K562 (cell line): ENCODE measurements around the gene DOCK1. TPM values are rescaled to one million over a fixed set of nuclear protein-coding genes. Genes with fewer than 3 reads are reported as not detected.

Experiments used
- ATAC-seq: fragments of 200-7000 bp; cut with Tn5 transposase; 3 replicates; pipeline ENCODE4 v1.9.1; 2020; ENCODE audit warnings: moderate library complexity
- BruUV-seq: library from RNA; stranded (reverse); fragments of 400-500 nt; replicated peaks from 2 replicates; lab custom pipeline; 2021; lab: Mats Ljungman, UMichigan
- CTCF ChIA-PET: fragments of 300-600 bp; formaldehyde crosslinking; extraction: SDS; loops from one replicate; lab custom pipeline; 2021; ENCODE audit warnings: low intra/inter-chr PET ratio; lab: Yijun Ruan, JAX
- POLR2A ChIA-PET: fragments of 300-600, 350-650 bp; sonication (Branson Sonifier 250); formaldehyde crosslinking; extraction: SDS; loops from one replicate; lab custom pipeline; 2021; ENCODE audit warnings: antibody characterized with exemption, inconsistent platforms; lab: Yijun Ruan, JAX
- DNase-seq, 4 experiments: peaks; one replicate each; pipeline versions ENCODE4 v3.0.0 to v3.0.0-alpha.2; 2011 to 2018; ENCODE audit warnings: low spot score in 3 of 4, mixed read lengths in 3 of 4; ENCODE audit errors: extremely low read depth in 1 of 4
- FAIRE-seq: peaks from 2 replicates; lab custom pipeline; 2011; peaks lifted over from hg19 to GRCh38; lab: Jason Lieb, UNC
- H2AFZ ChIP-seq: 2 replicates; pipeline ENCODE4 v1.6.0; 2011; ENCODE audit warnings: low read depth, low read length, control low read depth, inconsistent platforms
- H3K27ac ChIP-seq: fragments of 200-600 bp; 3 replicates; pipeline ENCODE4 v1.8.0; 2011; ENCODE audit warnings: low read depth, mild to moderate bottlenecking, control low read depth, inconsistent platforms, low read length, moderate library complexity, mixed read lengths; ENCODE audit errors: extremely low read depth
- H3K27me3 ChIP-seq, 2 experiments: fragments of 300-600 bp in 1 of 2; 2 replicates in 1 of 2; 3 replicates in 1 of 2; pipeline versions ENCODE4 v1.6.0 to v1.8.0; 2011; ENCODE audit warnings: inconsistent platforms in 2 of 2, low read length in 2 of 2, mild to moderate bottlenecking in 1 of 2, mixed read lengths in 1 of 2, moderate library complexity in 1 of 2; ENCODE audit not compliant: control insufficient read depth in 2 of 2, insufficient read depth in 2 of 2
- H3K36me3 ChIP-seq: fragments of 300-600 bp; 3 replicates; pipeline ENCODE4 v1.8.0; 2011; ENCODE audit warnings: mild to moderate bottlenecking, low read length, inconsistent platforms; ENCODE audit not compliant: control insufficient read depth, insufficient read depth
- H3K4me1 ChIP-seq, 2 experiments: fragments of 200-600 bp in 1 of 2; replicated peaks in 1 of 2; 2 replicates in 1 of 2; 3 replicates in 1 of 2; pipeline versions ENCODE4 v1.5.1 to v1.8.0; 2011; ENCODE audit warnings: inconsistent platforms in 2 of 2, low read length in 2 of 2, mild to moderate bottlenecking in 1 of 2, mixed read lengths in 1 of 2, moderate library complexity in 1 of 2; ENCODE audit not compliant: control insufficient read depth in 2 of 2, insufficient read depth in 2 of 2
- H3K4me2 ChIP-seq: 2 replicates; pipeline ENCODE4 v1.6.1; 2011; ENCODE audit warnings: low read length, control low read depth, inconsistent platforms, mixed read lengths; ENCODE audit not compliant: insufficient read depth
- H3K4me3 ChIP-seq: fragments of 200-600 bp; sonication (generic), shearing (Covaris generic); 2 replicates; pipeline ENCODE4 v1.5.1; 2016; ENCODE audit warnings: control low read depth, inconsistent platforms
- H3K79me2 ChIP-seq: fragments of 200-600 bp; 3 replicates; pipeline ENCODE4 v1.8.0; 2011; ENCODE audit warnings: low read length, inconsistent platforms; ENCODE audit not compliant: control insufficient read depth, insufficient read depth
- H3K9ac ChIP-seq, 2 experiments: 2 replicates each; pipeline versions ENCODE4 v1.6.0 to v1.6.1; 2011; ENCODE audit warnings: low read depth in 2 of 2, low read length in 2 of 2, control low read depth in 1 of 2, inconsistent platforms in 1 of 2, mild to moderate bottlenecking in 1 of 2, mixed read lengths in 1 of 2; ENCODE audit not compliant: insufficient read depth in 1 of 2
- H3K9me1 ChIP-seq: one replicate; pipeline ENCODE4 v1.6.0; 2011; ENCODE audit warnings: inconsistent platforms, mild to moderate bottlenecking, low read length, moderate library complexity; ENCODE audit not compliant: control insufficient read depth, insufficient read depth
- H3K9me3 ChIP-seq: replicated peaks from 2 replicates; pipeline ENCODE4 v1.5.1; 2011; ENCODE audit warnings: low read depth, low read length, inconsistent platforms; ENCODE audit not compliant: control insufficient read depth, insufficient read depth
- H4K20me1 ChIP-seq: replicated peaks from 2 replicates; pipeline ENCODE4 v1.6.1; 2011; ENCODE audit warnings: low read length, inconsistent platforms, mixed read lengths; ENCODE audit not compliant: control insufficient read depth, insufficient read depth
- ARHGAP35 ChIP-seq: fragments of 450-650 bp; IDR thresholded peaks from 2 replicates; pipeline ENCODE4 v1.6.1; 2018; ENCODE audit not compliant: partially characterized antibody
- ATF2 ChIP-seq: sonication (generic); formaldehyde crosslinking; IDR thresholded peaks from 2 replicates; pipeline ENCODE4 v1.8.1; 2022; ENCODE audit warnings: missing genetic modification reagents
- MAFG ChIP-seq: fragments of 450-650 bp; conservative IDR thresholded peaks from 2 replicates; pipeline ENCODE4 v1.6.1; 2016; ENCODE audit warnings: missing genetic modification characterization, missing compliant biosample characterization
- MCM2 ChIP-seq: fragments of 450-650 bp; IDR thresholded peaks from 2 replicates; pipeline ENCODE4 v1.6.1; 2017; ENCODE audit warnings: low read depth, mild to moderate bottlenecking
- NR2C1 ChIP-seq, 2 experiments: fragments of 450-650 bp; IDR thresholded peaks; 2 replicates each; pipeline ENCODE4 v1.6.1; 2017; ENCODE audit warnings: mild to moderate bottlenecking in 2 of 2, antibody characterized with exemption in 1 of 2, inconsistent platforms in 1 of 2, missing compliant biosample characterization in 1 of 2, missing genetic modification characterization in 1 of 2
- NUFIP1 ChIP-seq: fragments of 450-650 bp; IDR thresholded peaks from 2 replicates; pipeline ENCODE4 v1.6.1; 2018; ENCODE audit not compliant: partially characterized antibody
- POLR2H ChIP-seq: IDR thresholded peaks from 2 replicates; pipeline ENCODE4 v1.6.1; 2016; ENCODE audit warnings: missing genetic modification characterization, low read depth, mild to moderate bottlenecking, control low read depth, missing compliant biosample characterization, moderate library complexity
- SP2 ChIP-seq: IDR thresholded peaks from 2 replicates; pipeline ENCODE4 v1.6.1; 2011; ENCODE audit warnings: mild to moderate bottlenecking, low read depth, low read length, moderate library complexity; ENCODE audit not compliant: poor library complexity, severe bottlenecking; ENCODE audit errors: extremely low read depth
- ZBTB1 ChIP-seq: sonication (generic); formaldehyde crosslinking; IDR thresholded peaks from 2 replicates; pipeline ENCODE4 v1.8.1; 2023; ENCODE audit warnings: missing genetic modification reagents, low read depth, mild to moderate bottlenecking, borderline replicate concordance
- ZNF140 ChIP-seq: fragments of 250-450 bp; sonication (Bioruptor Pico); IDR thresholded peaks from 2 replicates; pipeline ENCODE4 v1.8.0; 2021; ENCODE audit warnings: moderate library complexity, mild to moderate bottlenecking, inconsistent platforms
- ZNF175 ChIP-seq: fragments of 200-800 bp; sonication (Bioruptor generic); IDR thresholded peaks from 2 replicates; pipeline ENCODE4 v1.6.1; 2016; ENCODE audit warnings: low read depth, mild to moderate bottlenecking, missing genetic modification characterization, missing compliant biosample characterization
- ZNF274 ChIP-seq: IDR thresholded peaks from 2 replicates; pipeline ENCODE4 v1.6.1; 2011; ENCODE audit warnings: low read depth, mild to moderate bottlenecking, low read length, moderate library complexity, borderline replicate concordance
- ZNF589 ChIP-seq: fragments of 200-800 bp; sonication (Bioruptor generic); IDR thresholded peaks from 2 replicates; pipeline ENCODE4 v1.6.1; 2016; ENCODE audit warnings: low read depth, missing genetic modification characterization, missing compliant biosample characterization
- ZNF668 ChIP-seq: fragments of 250-450 bp; sonication (Bioruptor Pico); IDR thresholded peaks from 2 replicates; pipeline ENCODE4 v1.8.0; 2022; ENCODE audit warnings: mild to moderate bottlenecking, inconsistent platforms
- ZNF696 ChIP-seq: fragments of 250-450 bp; sonication (Bioruptor Pico); conservative IDR thresholded peaks from 2 replicates; pipeline ENCODE4 v1.4.0; 2020; ENCODE audit warnings: mild to moderate bottlenecking, moderate library complexity
- WGBS: fragments of 100-300 bp; shearing (Covaris generic); methylation state at CpG from one replicate; pipeline ENCODE4 v1.1.6; 2016; ENCODE audit warnings: low coverage, mixed read lengths; ENCODE audit not compliant: insufficient coverage; ENCODE audit errors: missing lambda C conversion rate; 5-methylcytosine and 5-hydroxymethylcytosine counted together
- in situ Hi-C: fragments of 300-500 bp; cut with MboI; formaldehyde crosslinking; loops from 4 replicates; pipeline ENCODE4 v1.15.0; 2018; ENCODE audit warnings: inconsistent platforms, mixed read lengths
- intact Hi-C: fragments of 100-400 bp; cut with micrococcal nuclease; formaldehyde crosslinking; loops from 2 replicates; pipeline ENCODE4 v1.14.2; 2022
- polyA plus RNA-seq, 8 experiments: library from polyadenylated mRNA; depleted of rRNA in 4 of 8; stranded (reverse) in 5 of 8; unstranded in 3 of 8; fragments of >200 nt; fragmentation: Nextera tagmentation in 2 of 8; fragmentation: Illumina TruSeq in 1 of 8; extraction: Ambion mirVana in 2 of 8; extraction: Trizol in 1 of 8; gene quantifications; 2 replicates each; pipeline versions ENCODE4 v1.2.1 to v1.2.3, GENCODE V29; 2011 to 2014; ENCODE audit warnings: inconsistent platforms in 1 of 8, missing spikeins in 1 of 8
- total RNA-seq, 7 experiments: library from RNA; depleted of rRNA in 6 of 7; stranded (reverse); fragments of >200 nt in 6 of 7; fragmentation: Illumina TruSeq in 2 of 7; extraction: Trizol in 2 of 7; gene quantifications; 2 replicates each; pipeline versions ENCODE4 v1.2.1 to v1.2.3, GENCODE V29; 2011 to 2021; ENCODE audit warnings: low replicate concordance in 1 of 7
- TF ChIP-seq, protein P1 (sequence below): sonication (generic); formaldehyde crosslinking; IDR thresholded peaks from 2 replicates; pipeline ENCODE4 v1.8.1; 2023; ENCODE audit warnings: mild to moderate bottlenecking, missing genetic modification reagents

Gene DOCK1
- total and polyA plus RNA-seq, 9 of the 15 experiments (the other 6 are each of a cell fraction or from before 2014, with no cell fraction given), result 0.31 TPM; not detected in 8

DNA sequence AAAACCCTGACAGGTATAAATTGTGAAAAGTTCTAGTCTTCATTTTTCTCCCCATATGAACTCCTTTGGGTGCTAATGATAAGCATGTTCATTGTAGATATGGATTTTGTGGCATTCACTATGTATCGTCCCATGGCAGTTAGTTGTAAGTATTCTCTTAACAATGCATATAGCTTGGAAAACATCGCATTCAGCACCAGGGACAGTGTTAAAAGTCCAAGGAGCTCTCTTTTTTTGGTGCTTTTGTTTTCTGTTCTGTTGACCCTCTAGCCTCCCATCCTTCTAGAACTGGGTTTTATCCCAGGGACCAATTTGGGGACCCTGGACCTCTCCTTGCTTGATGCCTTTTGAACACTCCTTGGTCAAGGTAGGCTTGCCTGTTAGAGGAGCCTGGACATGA is 253.4 kb downstream of the DOCK1 start (continued):
- TF ChIP-seq SP2 (no peak), ATF2 (CRISPR knock-in tag) (no peak)

DNA sequence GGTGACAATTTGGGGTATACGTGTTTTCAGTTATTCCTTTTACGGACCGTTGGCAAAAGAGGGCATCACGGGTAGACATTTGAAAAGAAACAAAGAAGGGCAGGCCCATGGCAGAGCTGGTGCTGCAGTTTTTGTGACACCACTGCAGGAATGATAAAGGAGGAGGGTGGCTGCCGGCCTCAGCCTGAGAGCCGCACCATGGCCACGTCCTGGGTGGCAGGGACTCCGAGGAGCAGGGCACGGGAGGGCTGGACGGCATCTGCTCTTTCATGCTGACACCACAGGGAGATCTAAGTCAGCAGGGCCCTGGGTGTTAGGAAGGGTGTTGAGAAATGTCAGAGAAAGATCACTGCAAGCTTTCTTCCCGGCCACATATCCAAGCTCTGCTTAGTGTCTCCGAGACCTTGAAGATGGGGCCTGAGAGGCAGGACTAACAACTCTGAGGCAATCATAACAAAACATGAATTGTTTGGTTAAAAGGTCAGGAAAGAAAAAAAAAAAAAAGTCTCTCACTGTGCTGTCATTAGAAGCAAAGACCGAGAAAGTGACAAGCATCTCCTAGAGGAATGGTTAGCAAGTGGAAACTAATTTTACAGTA is 254.5 kb downstream of the DOCK1 start:
- no peak overlapping the region for H3K4me2 ChIP-seq
- BruUV-seq, result no TSS peak
- no peaks in the 10 kb centered on the region for H4K20me1 ChIP-seq
- H3K9ac ChIP-seq, result no peak overlapping the region
- CTCF ChIA-PET, result no interaction called here
- FAIRE-seq (no peak), ATAC-seq (no peak), DNase-seq (no peak)
- no peaks in the 10 kb centered on the region for H3K4me1 ChIP-seq
- 0% methylated on average over 11 of the region's 13 CpGs for WGBS
- POLR2A ChIA-PET, result no interaction called here
- H3K79me2 ChIP-seq, result no peaks in the 10 kb centered on the region
- intact Hi-C loops, result no loop called here
- H3K36me3 ChIP-seq, result no peaks in the 10 kb centered on the region
- in situ Hi-C loops, result no loop called here
- no peaks in the 10 kb centered on the region for H3K9me1 ChIP-seq
- H3K27ac ChIP-seq, result no peak overlapping the region
- no peaks in the 10 kb centered on the region for H3K9me3 ChIP-seq
- H3K27me3 ChIP-seq, result no peaks in the 10 kb centered on the region
- no peak overlapping the region for H2AFZ ChIP-seq
- H3K4me3 ChIP-seq, result no peak overlapping the region
- TF ChIP-seq ZNF175 (CRISPR knock-in tag), result no peak
- no peak for TF ChIP-seq ARHGAP35
- TF ChIP-seq NUFIP1, result no peak
- TF ChIP-seq, protein P1, sequence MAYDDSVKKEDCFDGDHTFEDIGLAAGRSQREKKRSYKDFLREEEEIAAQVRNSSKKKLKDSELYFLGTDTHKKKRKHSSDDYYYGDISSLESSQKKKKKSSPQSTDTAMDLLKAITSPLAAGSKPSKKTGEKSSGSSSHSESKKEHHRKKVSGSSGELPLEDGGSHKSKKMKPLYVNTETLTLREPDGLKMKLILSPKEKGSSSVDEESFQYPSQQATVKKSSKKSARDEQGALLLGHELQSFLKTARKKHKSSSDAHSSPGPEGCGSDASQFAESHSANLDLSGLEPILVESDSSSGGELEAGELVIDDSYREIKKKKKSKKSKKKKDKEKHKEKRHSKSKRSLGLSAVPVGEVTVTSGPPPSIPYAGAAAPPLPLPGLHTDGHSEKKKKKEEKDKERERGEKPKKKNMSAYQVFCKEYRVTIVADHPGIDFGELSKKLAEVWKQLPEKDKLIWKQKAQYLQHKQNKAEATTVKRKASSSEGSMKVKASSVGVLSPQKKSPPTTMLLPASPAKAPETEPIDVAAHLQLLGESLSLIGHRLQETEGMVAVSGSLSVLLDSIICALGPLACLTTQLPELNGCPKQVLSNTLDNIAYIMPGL, result no peak
- no peak for TF ChIP-seq MCM2
- no peak for TF ChIP-seq ZBTB1 (CRISPR knock-in tag)
- no peak for TF ChIP-seq MAFG
- TF ChIP-seq ZNF696 (CRISPR knock-in tag), result no peak
- TF ChIP-seq ZNF589 (CRISPR knock-in tag), result no peak
- TF ChIP-seq NR2C1 (IDR thresholded peaks at IDR 0.05), result no peak
- TF ChIP-seq NR2C1 (tag; IDR thresholded peaks at IDR 0.05), result no peak
- no peak for TF ChIP-seq ZNF140 (CRISPR knock-in tag)
- no peak for TF ChIP-seq ZNF668
- TF ChIP-seq SP2, result no peak
- no peak for TF ChIP-seq ATF2 (CRISPR knock-in tag)
- no peak for TF ChIP-seq POLR2H (tag)
- no peak for TF ChIP-seq ZNF274
